HL-60 (cell line): ENCODE results near the gene IGF1.

Experiments
- CTCF ChIP-seq: IDR thresholded peaks from one replicate; pipeline ENCODE4 v1.5.1; 2011; ENCODE audit warnings: low read length, control low read depth, inconsistent platforms; ENCODE audit not compliant: insufficient read depth
- REST ChIP-seq: IDR thresholded peaks from 2 replicates; pipeline ENCODE4 v1.6.1; 2012; ENCODE audit warnings: low read depth; ENCODE audit not compliant: insufficient replicate concordance

GRCh38 chr12:102462386-102462785 lies 18.0 kb downstream of the IGF1 start:
- no peak for TF ChIP-seq CTCF
- TF ChIP-seq REST, result no peak
